Hepatocyte (in vitro differentiated cells): ENCODE results near the gene PANK2. TPM values are rescaled to one million over a fixed set of nuclear protein-coding genes. Genes with fewer than 3 reads are reported as not detected.

ENCODE experiments used
- DNase-seq: peaks from one replicate; pipeline ENCODE4 v3.0.0-alpha.2; 2016; ENCODE audit warnings: low spot score
- H2AFZ ChIP-seq: fragments of 200-600 bp; sonication (generic); 2 replicates; pipeline ENCODE4 v1.6.0; 2016; ENCODE audit warnings: antibody characterized with exemption, mild to moderate bottlenecking
- H3K27ac ChIP-seq: fragments of 200-600 bp; sonication (generic); 2 replicates; pipeline ENCODE4 v1.5.1; 2016; ENCODE audit warnings: mild to moderate bottlenecking
- H3K27me3 ChIP-seq: fragments of 200-600 bp; sonication (generic); 2 replicates; pipeline ENCODE4 v1.6.1; 2016
- H3K36me3 ChIP-seq: fragments of 200-600 bp; sonication (generic); replicated peaks from 2 replicates; pipeline ENCODE4 v1.5.1; 2016; ENCODE audit warnings: low read depth; ENCODE audit not compliant: insufficient read depth
- H3K4me1 ChIP-seq: fragments of 200-600 bp; sonication (generic); 2 replicates; pipeline ENCODE4 v1.5.1; 2016; ENCODE audit warnings: mild to moderate bottlenecking, moderate library complexity; ENCODE audit not compliant: insufficient read depth
- H3K4me2 ChIP-seq: fragments of 200-600 bp; sonication (generic); 2 replicates; pipeline ENCODE4 v1.6.0; 2016
- H3K4me3 ChIP-seq: fragments of 200-600 bp; sonication (generic); 2 replicates; pipeline ENCODE4 v1.5.1; 2016; ENCODE audit warnings: mild to moderate bottlenecking
- H3K79me2 ChIP-seq: fragments of 200-600 bp; sonication (generic); 2 replicates; pipeline ENCODE4 v1.6.0; 2017; ENCODE audit warnings: mild to moderate bottlenecking
- H3K9me2 ChIP-seq: fragments of 200-600 bp; sonication (generic); replicated peaks from 2 replicates; pipeline ENCODE4 v1.6.0; 2017; ENCODE audit warnings: mild to moderate bottlenecking; ENCODE audit not compliant: insufficient read depth
- H3K9me3 ChIP-seq: fragments of 200-600 bp; sonication (generic); 2 replicates; pipeline ENCODE4 v1.5.1; 2016; ENCODE audit warnings: low read depth, mild to moderate bottlenecking
- H4K20me1 ChIP-seq: fragments of 200-600 bp; sonication (generic); 2 replicates; pipeline ENCODE4 v1.6.0; 2016; ENCODE audit warnings: mild to moderate bottlenecking; ENCODE audit not compliant: insufficient read depth, poor library complexity, severe bottlenecking
- EZH2 ChIP-seq: fragments of 200-600 bp; sonication (generic); IDR thresholded peaks from 2 replicates; pipeline ENCODE4 v1.6.1; 2016; ENCODE audit warnings: antibody characterized with exemption, mild to moderate bottlenecking, borderline replicate concordance
- EZH2phosphoT487 ChIP-seq: fragments of 200-600 bp; sonication (generic); IDR thresholded peaks from one replicate; pipeline ENCODE4 v1.6.1; 2018; ENCODE audit warnings: antibody characterized with exemption, mild to moderate bottlenecking, low read depth, moderate library complexity; ENCODE audit not compliant: unreplicated experiment, severe bottlenecking
- WGBS: methylation state at CpG from one replicate; pipeline ENCODE4 v1.1.6; 2016; ENCODE audit warnings: low lambda C conversion rate; ENCODE audit errors: missing lambda C conversion rate; 5-methylcytosine and 5-hydroxymethylcytosine counted together
- polyA plus RNA-seq: library from polyadenylated mRNA; unstranded; fragments of >200 nt; fragmentation: Nextera tagmentation; extraction: Ambion mirVana; gene quantifications from 2 replicates; pipeline ENCODE4 v1.2.1, GENCODE V29; 2016
- total RNA-seq: library from RNA; depleted of rRNA; stranded (reverse); fragments of >200 nt; gene quantifications from 2 replicates; pipeline ENCODE4 v1.2.3, GENCODE V29; 2014
- TF ChIP-seq, protein P1 (sequence below): fragments of 200-600 bp; sonication (generic); IDR thresholded peaks from 2 replicates; pipeline ENCODE4 v1.5.1; 2016; ENCODE audit warnings: antibody characterized with exemption, mild to moderate bottlenecking; ENCODE audit not compliant: poor library complexity

Gene PANK2
- total and polyA plus RNA-seq, 2 experiments from 2014 or later: 24.1 to 37.6 TPM

DNA sequence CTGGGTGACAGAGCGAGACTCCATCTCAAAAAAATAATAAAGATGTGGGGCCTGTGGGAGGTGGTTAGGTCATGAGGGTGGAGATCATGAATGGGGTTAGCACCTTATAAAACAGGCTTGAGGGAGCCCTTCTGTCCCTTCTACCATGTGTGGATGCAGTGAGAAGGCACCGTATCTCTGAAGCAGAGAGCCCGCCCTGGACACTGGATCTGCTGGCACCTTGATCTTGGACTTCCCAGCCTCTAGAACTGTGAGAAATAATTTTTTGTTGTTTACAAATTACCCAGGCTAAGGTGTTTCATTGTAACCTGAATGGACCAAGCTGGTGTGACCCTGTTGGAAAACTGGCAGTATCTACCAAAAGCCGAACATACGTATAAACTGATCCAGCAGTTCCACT, 15.7 kb upstream of the PANK2 start:
- TF ChIP-seq, protein P1, sequence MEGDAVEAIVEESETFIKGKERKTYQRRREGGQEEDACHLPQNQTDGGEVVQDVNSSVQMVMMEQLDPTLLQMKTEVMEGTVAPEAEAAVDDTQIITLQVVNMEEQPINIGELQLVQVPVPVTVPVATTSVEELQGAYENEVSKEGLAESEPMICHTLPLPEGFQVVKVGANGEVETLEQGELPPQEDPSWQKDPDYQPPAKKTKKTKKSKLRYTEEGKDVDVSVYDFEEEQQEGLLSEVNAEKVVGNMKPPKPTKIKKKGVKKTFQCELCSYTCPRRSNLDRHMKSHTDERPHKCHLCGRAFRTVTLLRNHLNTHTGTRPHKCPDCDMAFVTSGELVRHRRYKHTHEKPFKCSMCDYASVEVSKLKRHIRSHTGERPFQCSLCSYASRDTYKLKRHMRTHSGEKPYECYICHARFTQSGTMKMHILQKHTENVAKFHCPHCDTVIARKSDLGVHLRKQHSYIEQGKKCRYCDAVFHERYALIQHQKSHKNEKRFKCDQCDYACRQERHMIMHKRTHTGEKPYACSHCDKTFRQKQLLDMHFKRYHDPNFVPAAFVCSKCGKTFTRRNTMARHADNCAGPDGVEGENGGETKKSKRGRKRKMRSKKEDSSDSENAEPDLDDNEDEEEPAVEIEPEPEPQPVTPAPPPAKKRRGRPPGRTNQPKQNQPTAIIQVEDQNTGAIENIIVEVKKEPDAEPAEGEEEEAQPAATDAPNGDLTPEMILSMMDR: no peak
- TF ChIP-seq EZH2 (no peak), EZH2phosphoT487 (no peak)
- no peaks in the 10 kb centered on the region for H3K9me2 ChIP-seq
- peaks cover 3% of the 10 kb centered on the region for H3K79me2 ChIP-seq
- WGBS: 96% methylated on average over 5 of the region's 5 CpGs
- no peak overlapping the region for H3K4me2 ChIP-seq
- no peaks in the 10 kb centered on the region for H3K9me3 ChIP-seq
- H2AFZ ChIP-seq: no peak overlapping the region
- no peaks in the 10 kb centered on the region for H3K36me3 ChIP-seq
- no peaks in the 10 kb centered on the region for H3K27me3 ChIP-seq
- no peaks in the 10 kb centered on the region for H3K4me1 ChIP-seq
- no peak overlapping the region for H3K4me3 ChIP-seq
- H4K20me1 ChIP-seq: no peaks in the 10 kb centered on the region
- DNase-seq: no peak
- no peak overlapping the region for H3K27ac ChIP-seq

DNA sequence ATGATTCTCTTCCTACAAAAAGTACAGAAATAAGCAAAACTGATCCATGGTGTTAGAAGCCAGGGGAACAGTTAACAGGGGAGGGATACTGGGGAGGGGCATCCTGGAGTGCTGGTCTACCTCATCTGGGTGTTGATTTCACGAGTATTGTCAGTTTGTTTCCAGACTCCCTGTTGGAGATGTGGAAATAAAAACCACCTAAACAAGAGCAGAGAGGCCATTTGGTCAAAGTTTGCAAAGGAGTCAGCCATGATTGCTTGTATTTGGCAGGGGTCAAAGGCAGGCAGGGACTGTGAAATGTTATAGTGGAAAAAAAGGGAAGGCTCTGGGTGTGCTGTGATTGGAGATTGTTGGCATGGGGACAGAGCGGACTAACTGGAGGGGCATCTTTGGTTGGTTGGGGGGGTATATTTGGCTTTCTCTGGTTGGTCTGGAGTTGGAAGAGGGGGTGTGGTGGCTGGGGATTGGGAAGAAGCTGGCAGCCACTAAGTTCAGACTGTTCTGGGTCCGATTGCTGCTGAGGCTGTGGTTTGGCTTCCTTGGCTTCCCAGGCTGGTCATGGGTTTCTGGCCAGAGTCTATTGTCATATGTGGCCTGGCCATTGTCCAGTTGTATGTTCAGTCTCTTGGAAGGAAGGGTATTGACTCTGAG, 14.9 kb upstream of the PANK2 start:
- Histone ChIP-seq H3K9me3 (no peaks in the 10 kb centered on the region), H3K27ac (no peak overlapping the region), H3K36me3 (no peaks in the 10 kb centered on the region), H2AFZ (no peak overlapping the region), H3K9me2 (no peaks in the 10 kb centered on the region), H3K4me2 (no peak overlapping the region), H4K20me1 (no peaks in the 10 kb centered on the region), H3K27me3 (no peaks in the 10 kb centered on the region), H3K79me2 (peaks cover 3% of the 10 kb centered on the region), H3K4me1 (no peaks in the 10 kb centered on the region), H3K4me3 (no peak overlapping the region)
- TF ChIP-seq EZH2phosphoT487 (no peak), EZH2 (no peak)
- TF ChIP-seq, protein P1: no peak
- DNase-seq: no peak
- 71% methylated on average over 3 of the region's 3 CpGs for WGBS

DNA sequence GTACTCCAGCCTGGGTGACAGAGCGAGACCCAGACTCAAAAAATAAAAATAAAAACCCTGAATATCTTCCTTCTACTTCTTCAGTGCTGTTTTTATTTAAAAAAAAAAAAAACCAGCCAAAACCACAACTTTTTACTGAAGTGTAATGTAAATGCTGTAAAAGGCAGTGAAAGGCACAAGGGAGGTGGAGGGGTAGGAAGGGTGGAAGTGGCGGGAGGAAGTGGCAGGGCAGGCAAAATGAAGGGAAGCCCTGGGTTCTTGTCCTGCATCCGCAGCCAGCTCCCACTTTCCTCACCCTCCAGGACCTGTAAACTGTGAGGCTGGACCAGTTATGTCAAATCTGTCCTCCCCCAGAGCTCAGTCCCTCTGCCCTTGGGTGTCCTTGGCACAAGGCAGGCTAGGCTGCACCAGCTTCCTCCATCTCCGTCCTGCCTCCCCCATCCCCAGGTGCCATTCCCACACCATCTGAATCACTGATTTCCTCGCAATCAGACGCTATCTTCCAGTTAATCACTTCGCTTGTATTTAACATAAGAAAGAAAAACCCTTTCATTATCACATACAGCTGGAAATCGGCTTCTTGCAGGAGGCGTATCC, 13.7 kb upstream of the PANK2 start:
- H3K9me2 ChIP-seq: no peaks in the 10 kb centered on the region
- H3K4me2 ChIP-seq: no peak overlapping the region
- 88% methylated on average over 9 of the region's 9 CpGs for WGBS
- no peak for DNase-seq
- TF ChIP-seq, protein P1: no peak
- TF ChIP-seq EZH2 (no peak), EZH2phosphoT487 (no peak)
- H3K79me2 ChIP-seq: peaks cover 3% of the 10 kb centered on the region
- no peaks in the 10 kb centered on the region for H3K4me1 ChIP-seq
- H2AFZ ChIP-seq: no peak overlapping the region
- no peaks in the 10 kb centered on the region for H3K36me3 ChIP-seq
- H3K27me3 ChIP-seq: no peaks in the 10 kb centered on the region
- no peak overlapping the region for H3K4me3 ChIP-seq
- no peaks in the 10 kb centered on the region for H3K9me3 ChIP-seq
- H4K20me1 ChIP-seq: no peaks in the 10 kb centered on the region
- no peak overlapping the region for H3K27ac ChIP-seq
